ENCODE data around the gene LUZP2.
"Not testable (repeated sequence)": the region's sequence is repeated elsewhere in the genome, so short reads cannot be mapped to it uniquely, and the experiment has no call there.

The LUZP2 gene

GRCh38 chr11:24837112-24837511 lies 340.3 kb downstream of the LUZP2 start:
- DNase-seq: no peak

GRCh38 chr11:24842308-24842707 lies 345.5 kb downstream of the LUZP2 start:
- DNase-seq: no peak

GRCh38 chr11:24844406-24844805 lies 347.6 kb downstream of the LUZP2 start:
- DNase-seq: no peak

GRCh38 chr11:24848857-24849256 lies 352.0 kb downstream of the LUZP2 start:
- no peak for DNase-seq

GRCh38 chr11:24855951-24856350 lies 359.1 kb downstream of the LUZP2 start:
- DNase-seq: no peak

- DNase-seq: no peak
Measured at GRCh38 chr11:24859801-24860300, 363.0 kb downstream of the LUZP2 start.

GRCh38 chr11:24861440-24861839 lies 364.6 kb downstream of the LUZP2 start:
- no peak for DNase-seq

GRCh38 chr11:24866743-24867142 lies 369.9 kb downstream of the LUZP2 start:
- DNase-seq: no peak

- no peak for DNase-seq
Measured at GRCh38 chr11:24870048-24870447, 373.2 kb downstream of the LUZP2 start.

- no peak for DNase-seq
Measured at GRCh38 chr11:24872186-24872585, 375.3 kb downstream of the LUZP2 start.

- no peak for DNase-seq
Measured at GRCh38 chr11:24872651-24873311, 375.9 kb downstream of the LUZP2 start.

GRCh38 chr11:24880962-24881361 lies 384.1 kb downstream of the LUZP2 start:
- no peak for DNase-seq

- DNase-seq: no peak
Measured at GRCh38 chr11:24885580-24886173, 388.8 kb downstream of the LUZP2 start.

GRCh38 chr11:24886880-24887619 lies 390.2 kb downstream of the LUZP2 start:
- DNase-seq: no peak

- no peak for DNase-seq
Measured at GRCh38 chr11:24890426-24890825, 393.6 kb downstream of the LUZP2 start.

GRCh38 chr11:24891845-24892492 lies 395.1 kb downstream of the LUZP2 start:
- DNase-seq: not testable (repeated sequence)

- no peak for DNase-seq
Measured at GRCh38 chr11:24896118-24896835, 399.4 kb downstream of the LUZP2 start.

GRCh38 chr11:24900514-24900913 lies 403.7 kb downstream of the LUZP2 start:
- DNase-seq: no peak

- DNase-seq: no peak
Measured at GRCh38 chr11:24900960-24901549, 404.2 kb downstream of the LUZP2 start.

- DNase-seq: no peak
Measured at GRCh38 chr11:24903555-24903954, 406.7 kb downstream of the LUZP2 start.

- no peak for DNase-seq
Measured at GRCh38 chr11:24925091-24925490, 428.2 kb downstream of the LUZP2 start.
